ENCODE measurements around the gene RAB7B.

DNA sequence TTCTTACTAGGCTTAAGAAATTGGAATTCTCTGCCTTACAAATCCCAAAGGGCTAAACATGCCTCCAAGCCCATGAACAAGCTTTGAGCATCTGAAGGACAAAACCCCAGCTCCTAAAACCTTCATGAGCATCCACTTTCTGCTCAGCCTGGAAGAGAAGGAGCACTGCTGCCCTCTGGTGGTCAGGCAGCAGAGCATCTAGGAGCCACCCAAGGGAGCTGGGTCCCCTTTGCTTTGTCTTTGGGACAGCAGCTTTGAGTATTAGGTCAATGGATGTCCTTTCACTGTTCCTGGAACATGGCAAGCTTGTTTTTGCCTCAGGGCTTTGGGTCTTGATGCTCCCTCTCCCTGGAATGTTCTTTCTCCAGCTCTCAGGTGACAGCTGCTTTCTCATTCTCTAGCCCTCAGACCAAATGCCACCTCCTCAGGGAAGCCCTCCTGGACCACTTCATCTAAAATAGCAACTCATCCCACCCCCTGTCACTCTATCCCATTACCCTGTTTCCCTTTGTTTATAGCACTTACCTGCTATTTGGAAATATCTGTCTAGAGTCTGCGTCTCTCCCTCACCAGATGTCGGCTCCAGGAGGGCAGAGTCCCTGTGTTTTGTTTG is 25.7 kb downstream of the RAB7B start:
- TF ChIP-seq, protein P1, sequence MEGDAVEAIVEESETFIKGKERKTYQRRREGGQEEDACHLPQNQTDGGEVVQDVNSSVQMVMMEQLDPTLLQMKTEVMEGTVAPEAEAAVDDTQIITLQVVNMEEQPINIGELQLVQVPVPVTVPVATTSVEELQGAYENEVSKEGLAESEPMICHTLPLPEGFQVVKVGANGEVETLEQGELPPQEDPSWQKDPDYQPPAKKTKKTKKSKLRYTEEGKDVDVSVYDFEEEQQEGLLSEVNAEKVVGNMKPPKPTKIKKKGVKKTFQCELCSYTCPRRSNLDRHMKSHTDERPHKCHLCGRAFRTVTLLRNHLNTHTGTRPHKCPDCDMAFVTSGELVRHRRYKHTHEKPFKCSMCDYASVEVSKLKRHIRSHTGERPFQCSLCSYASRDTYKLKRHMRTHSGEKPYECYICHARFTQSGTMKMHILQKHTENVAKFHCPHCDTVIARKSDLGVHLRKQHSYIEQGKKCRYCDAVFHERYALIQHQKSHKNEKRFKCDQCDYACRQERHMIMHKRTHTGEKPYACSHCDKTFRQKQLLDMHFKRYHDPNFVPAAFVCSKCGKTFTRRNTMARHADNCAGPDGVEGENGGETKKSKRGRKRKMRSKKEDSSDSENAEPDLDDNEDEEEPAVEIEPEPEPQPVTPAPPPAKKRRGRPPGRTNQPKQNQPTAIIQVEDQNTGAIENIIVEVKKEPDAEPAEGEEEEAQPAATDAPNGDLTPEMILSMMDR (IDR thresholded peaks at IDR 0.05), result peak; percentile 94 to 97 (median 96)
- TF ChIP-seq POLR2A (IDR thresholded peaks at IDR 0.05), result no peak
